Fibroblast of lung (primary cell): ENCODE measurements around the gene NHERF1.

Experiments
- CTCF ChIP-seq, 2 donors: IDR thresholded peaks in 1 of 2; conservative IDR thresholded peaks in 1 of 2; 1 replicate in 1 of 2; 2 replicates in 1 of 2; pipeline ENCODE4 v1.5.1; 2011 to 2012; ENCODE audit warnings: low read length in 2 of 2, control low read depth in 1 of 2, inconsistent platforms in 1 of 2, low read depth in 1 of 2, mild to moderate bottlenecking in 1 of 2
- EZH2 ChIP-seq: IDR thresholded peaks from 2 replicates; pipeline ENCODE4 v1.5.1; 2012; ENCODE audit warnings: low read length, control low read depth, mild to moderate bottlenecking; ENCODE audit errors: missing control alignments

DNA sequence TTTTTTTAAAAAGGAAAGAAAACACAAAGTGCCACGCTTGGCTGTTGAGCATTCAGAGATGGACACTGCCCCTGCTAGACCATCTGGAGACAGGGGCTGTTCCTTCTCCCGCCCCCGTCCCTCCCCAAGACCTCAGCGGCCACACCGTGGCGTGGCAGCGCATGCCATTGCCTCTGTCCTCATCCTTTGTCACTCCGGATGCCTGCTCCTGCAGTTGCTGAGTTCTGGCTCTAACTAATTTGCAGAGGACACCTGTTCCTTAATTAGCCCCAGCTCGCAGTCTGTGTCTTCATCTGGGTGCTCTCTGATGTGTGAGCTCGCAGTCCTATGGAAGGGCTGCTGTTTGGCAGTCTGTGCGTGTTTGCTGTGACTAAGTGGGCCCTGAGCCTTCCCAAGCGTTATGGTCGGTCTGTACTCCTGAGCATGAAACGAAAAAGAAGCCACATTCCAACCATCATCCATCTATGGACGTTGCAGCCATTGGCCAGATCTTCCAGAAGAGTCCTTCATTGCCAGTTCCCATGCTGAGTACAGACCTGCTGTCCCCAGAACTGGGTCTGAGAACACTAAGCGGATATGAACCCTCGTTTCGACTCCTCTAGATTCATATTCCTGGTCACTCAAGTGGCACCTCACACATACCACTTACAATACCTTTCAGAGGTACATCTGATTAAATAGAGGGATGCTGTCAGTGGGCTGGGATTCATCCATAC is 68.6 kb downstream of the NHERF1 start:
- TF ChIP-seq CTCF (conservative IDR thresholded peaks at IDR 0.05 in 1 of 2, IDR thresholded peaks at IDR 0.05 in 1 of 2; ENCODE audit: low read depth in 1 of 2, low read length in 2 of 2): no peak
- no peak for TF ChIP-seq EZH2
